Measurements from ENCODE around the gene FBXO3. TPM values are rescaled to one million over a fixed set of nuclear protein-coding genes. Genes with fewer than 3 reads are reported as not detected.
"Not testable (repeated sequence)": the region's sequence is repeated elsewhere in the genome, so short reads cannot be mapped to it uniquely, and the experiment has no call there.

FBXO3 gene
- polyA plus RNA-seq, 2 donors = 17.1 to 22.9 TPM

GRCh38 chr11:33709466-33709865 lies 64.9 kb downstream of the FBXO3 start:
- WGBS, 2 donors = 54 to 58% methylated on average over 3 of the region's 3 CpGs
- Histone ChIP-seq H3K36me3 (ENCODE audit: control insufficient read depth in 2 of 2, insufficient read depth in 2 of 2, low read length in 1 of 2) (peaks cover 11 to 17% of the 10 kb centered on the region in 2 donors), H3K9me3 (ENCODE audit: control insufficient read depth in 2 of 2, insufficient read depth in 1 of 2, low read depth in 1 of 2, low read length in 1 of 2) (no peaks in the 10 kb centered on the region), H3K27me3 (ENCODE audit: control insufficient read depth in 1 of 2, insufficient read depth in 2 of 2, low read length in 2 of 2) (no peaks in the 10 kb centered on the region), H3K27ac (ENCODE audit: low read depth in 2 of 2, low read length in 1 of 2) (no peak overlapping the region), H3K4me3 (ENCODE audit: low read depth in 1 of 2, low read length in 2 of 2) (no peak overlapping the region), H3K4me1 (ENCODE audit: control insufficient read depth in 2 of 2, insufficient read depth in 2 of 2, low read length in 1 of 2) (peaks cover 0 to 2% of the 10 kb centered on the region in 2 donors)

GRCh38 chr11:33708985-33709384 lies 65.3 kb downstream of the FBXO3 start:
- H3K4me3 ChIP-seq (ENCODE audit: low read depth in 1 of 2, low read length in 2 of 2) = no peak overlapping the region
- H3K27ac ChIP-seq (ENCODE audit: low read depth in 2 of 2, low read length in 1 of 2) = no peak overlapping the region
- H3K4me1 ChIP-seq (ENCODE audit: control insufficient read depth in 2 of 2, insufficient read depth in 2 of 2, low read length in 1 of 2) = peaks cover under 1 to 2% of the 10 kb centered on the region in 2 donors
- H3K36me3 ChIP-seq (ENCODE audit: control insufficient read depth in 2 of 2, insufficient read depth in 2 of 2, low read length in 1 of 2) = peaks cover 11 to 15% of the 10 kb centered on the region in 2 donors
- H3K9me3 ChIP-seq (ENCODE audit: control insufficient read depth in 2 of 2, insufficient read depth in 1 of 2, low read depth in 1 of 2, low read length in 1 of 2) = no peaks in the 10 kb centered on the region
- no peaks in the 10 kb centered on the region for H3K27me3 ChIP-seq (ENCODE audit: control insufficient read depth in 1 of 2, insufficient read depth in 2 of 2, low read length in 2 of 2)
- WGBS, 2 donors = 74 to 82% methylated on average over 1 of the region's 1 CpG

- H3K36me3 ChIP-seq (ENCODE audit: control insufficient read depth in 2 of 2, insufficient read depth in 2 of 2, low read length in 1 of 2) = peaks cover 7 to 12% of the 10 kb centered on the region in 2 donors
- not testable (repeated sequence) for H3K27me3 ChIP-seq (ENCODE audit: control insufficient read depth in 1 of 2, insufficient read depth in 2 of 2, low read length in 2 of 2); H3K4me3 ChIP-seq (ENCODE audit: low read depth in 1 of 2, low read length in 2 of 2); H3K4me1 ChIP-seq (ENCODE audit: control insufficient read depth in 2 of 2, insufficient read depth in 2 of 2, low read length in 1 of 2); H3K27ac ChIP-seq (ENCODE audit: low read depth in 2 of 2, low read length in 1 of 2); H3K9me3 ChIP-seq (ENCODE audit: control insufficient read depth in 2 of 2, insufficient read depth in 1 of 2, low read depth in 1 of 2, low read length in 1 of 2)
- WGBS, 2 donors = no CpG with 5 or more reads among the region's 2 CpGs
Observed at GRCh38 chr11:33707831-33708230, 66.5 kb downstream of the FBXO3 start.

GRCh38 chr11:33706966-33707365 lies 67.4 kb downstream of the FBXO3 start:
- no peaks in the 10 kb centered on the region for H3K9me3 ChIP-seq (ENCODE audit: control insufficient read depth in 2 of 2, insufficient read depth in 1 of 2, low read depth in 1 of 2, low read length in 1 of 2)
- no peaks in the 10 kb centered on the region for H3K27me3 ChIP-seq (ENCODE audit: control insufficient read depth in 1 of 2, insufficient read depth in 2 of 2, low read length in 2 of 2)
- H3K4me1 ChIP-seq (ENCODE audit: control insufficient read depth in 2 of 2, insufficient read depth in 2 of 2, low read length in 1 of 2) = peaks cover 4% of the 10 kb centered on the region in 2 donors
- H3K4me3 ChIP-seq (ENCODE audit: low read depth in 1 of 2, low read length in 2 of 2) = no peak overlapping the region
- 81 to 86% methylated on average over 2 of the region's 2 CpGs for WGBS, 2 donors
- H3K36me3 ChIP-seq (ENCODE audit: control insufficient read depth in 2 of 2, insufficient read depth in 2 of 2, low read length in 1 of 2) = peaks cover 7 to 12% of the 10 kb centered on the region in 2 donors
- no peak overlapping the region for H3K27ac ChIP-seq (ENCODE audit: low read depth in 2 of 2, low read length in 1 of 2)

- H3K4me1 ChIP-seq (ENCODE audit: control insufficient read depth in 2 of 2, insufficient read depth in 2 of 2, low read length in 1 of 2) = peaks cover 4% of the 10 kb centered on the region in 2 donors
- H3K27me3 ChIP-seq (ENCODE audit: control insufficient read depth in 1 of 2, insufficient read depth in 2 of 2, low read length in 2 of 2) = no peaks in the 10 kb centered on the region
- H3K36me3 ChIP-seq (ENCODE audit: control insufficient read depth in 2 of 2, insufficient read depth in 2 of 2, low read length in 1 of 2) = peaks cover 7 to 12% of the 10 kb centered on the region in 2 donors
- 56 to 61% methylated on average over 2 of the region's 2 CpGs for WGBS, 2 donors
- no peak overlapping the region for H3K4me3 ChIP-seq (ENCODE audit: low read depth in 1 of 2, low read length in 2 of 2)
- no peak overlapping the region for H3K27ac ChIP-seq (ENCODE audit: low read depth in 2 of 2, low read length in 1 of 2)
- H3K9me3 ChIP-seq (ENCODE audit: control insufficient read depth in 2 of 2, insufficient read depth in 1 of 2, low read depth in 1 of 2, low read length in 1 of 2) = no peaks in the 10 kb centered on the region
Observed at GRCh38 chr11:33706546-33706945, 67.8 kb downstream of the FBXO3 start.

- H3K27ac ChIP-seq (ENCODE audit: low read depth in 2 of 2, low read length in 1 of 2) = peak overlapping the region; percentile 45 to 70
- no peaks in the 10 kb centered on the region for H3K27me3 ChIP-seq (ENCODE audit: control insufficient read depth in 1 of 2, insufficient read depth in 2 of 2, low read length in 2 of 2)
- WGBS, 2 donors = 71 to 72% methylated on average over 7 of the region's 7 CpGs
- H3K9me3 ChIP-seq (ENCODE audit: control insufficient read depth in 2 of 2, insufficient read depth in 1 of 2, low read depth in 1 of 2, low read length in 1 of 2) = no peaks in the 10 kb centered on the region
- H3K4me1 ChIP-seq (ENCODE audit: control insufficient read depth in 2 of 2, insufficient read depth in 2 of 2, low read length in 1 of 2) = peaks cover 4 to 7% of the 10 kb centered on the region in 2 donors
- H3K36me3 ChIP-seq (ENCODE audit: control insufficient read depth in 2 of 2, insufficient read depth in 2 of 2, low read length in 1 of 2) = peaks cover 1 to 4% of the 10 kb centered on the region in 2 donors
- no peak overlapping the region for H3K4me3 ChIP-seq (ENCODE audit: low read depth in 1 of 2, low read length in 2 of 2)
Observed at GRCh38 chr11:33704240-33705002, 69.9 kb downstream of the FBXO3 start.

- Histone ChIP-seq H3K4me1 (ENCODE audit: control insufficient read depth in 2 of 2, insufficient read depth in 2 of 2, low read length in 1 of 2) (peaks cover 4 to 10% of the 10 kb centered on the region in 2 donors), H3K27ac (ENCODE audit: low read depth in 2 of 2, low read length in 1 of 2) (peak overlapping the region; percentile 70 to 71), H3K4me3 (ENCODE audit: low read depth in 1 of 2, low read length in 2 of 2) (no peak overlapping the region), H3K36me3 (ENCODE audit: control insufficient read depth in 2 of 2, insufficient read depth in 2 of 2, low read length in 1 of 2) (peaks cover 0 to 3% of the 10 kb centered on the region in 2 donors), H3K9me3 (ENCODE audit: control insufficient read depth in 2 of 2, insufficient read depth in 1 of 2, low read depth in 1 of 2, low read length in 1 of 2) (no peaks in the 10 kb centered on the region), H3K27me3 (ENCODE audit: control insufficient read depth in 1 of 2, insufficient read depth in 2 of 2, low read length in 2 of 2) (no peaks in the 10 kb centered on the region)
- 60 to 64% methylated on average over 4 of the region's 4 CpGs for WGBS, 2 donors
Observed at GRCh38 chr11:33703788-33704187, 70.5 kb downstream of the FBXO3 start.

GRCh38 chr11:33703234-33703633 lies 71.1 kb downstream of the FBXO3 start:
- no peak overlapping the region for H3K4me3 ChIP-seq (ENCODE audit: low read depth in 1 of 2, low read length in 2 of 2)

GRCh38 chr11:33701302-33702230 lies 72.8 kb downstream of the FBXO3 start:
- Histone ChIP-seq H3K4me3 (ENCODE audit: low read depth in 1 of 2, low read length in 2 of 2) (peak overlapping the region in 1 of 2 donors; percentile 51), H3K27me3 (ENCODE audit: control insufficient read depth in 1 of 2, insufficient read depth in 2 of 2, low read length in 2 of 2) (no peaks in the 10 kb centered on the region), H3K4me1 (ENCODE audit: control insufficient read depth in 2 of 2, insufficient read depth in 2 of 2, low read length in 1 of 2) (peaks cover 4 to 8% of the 10 kb centered on the region in 2 donors), H3K36me3 (ENCODE audit: control insufficient read depth in 2 of 2, insufficient read depth in 2 of 2, low read length in 1 of 2) (no peaks in the 10 kb centered on the region), H3K27ac (ENCODE audit: low read depth in 2 of 2, low read length in 1 of 2) (peak overlapping the region; percentile 92 to 96), H3K9me3 (ENCODE audit: control insufficient read depth in 2 of 2, insufficient read depth in 1 of 2, low read depth in 1 of 2, low read length in 1 of 2) (no peaks in the 10 kb centered on the region)
- 25 to 31% methylated on average over 7 of the region's 7 CpGs for WGBS, 2 donors

More at GRCh38 chr11:33703234-33703633, 71.1 kb downstream of the FBXO3 start:
- peaks cover 0 to 3% of the 10 kb centered on the region in 2 donors for H3K36me3 ChIP-seq (ENCODE audit: control insufficient read depth in 2 of 2, insufficient read depth in 2 of 2, low read length in 1 of 2)
- H3K27me3 ChIP-seq (ENCODE audit: control insufficient read depth in 1 of 2, insufficient read depth in 2 of 2, low read length in 2 of 2) = no peaks in the 10 kb centered on the region
- peaks cover 4 to 10% of the 10 kb centered on the region in 2 donors for H3K4me1 ChIP-seq (ENCODE audit: control insufficient read depth in 2 of 2, insufficient read depth in 2 of 2, low read length in 1 of 2)
- peak overlapping the region; percentile 18 to 79 for H3K27ac ChIP-seq (ENCODE audit: low read depth in 2 of 2, low read length in 1 of 2)
- no peaks in the 10 kb centered on the region for H3K9me3 ChIP-seq (ENCODE audit: control insufficient read depth in 2 of 2, insufficient read depth in 1 of 2, low read depth in 1 of 2, low read length in 1 of 2)
- WGBS, 2 donors = 73 to 75% methylated on average over 5 of the region's 5 CpGs

All from esophagus (tissue), 2 donors.